Activated CD8-positive, alpha-beta memory T cell treated with anti-CD3 and anti-CD28 coated beads, Interleukin-2, amount 50 U/mL, for 48 hours (primary cell): ENCODE data around the gene TMEM163.
A peak's percentile ranks its signal among the peaks of the same experiment; 100 is the strongest.

Source experiments
- DNase-seq: peaks from one replicate; pipeline ENCODE4 v3.0.0-alpha.2; 2020

The TMEM163 gene

DNA sequence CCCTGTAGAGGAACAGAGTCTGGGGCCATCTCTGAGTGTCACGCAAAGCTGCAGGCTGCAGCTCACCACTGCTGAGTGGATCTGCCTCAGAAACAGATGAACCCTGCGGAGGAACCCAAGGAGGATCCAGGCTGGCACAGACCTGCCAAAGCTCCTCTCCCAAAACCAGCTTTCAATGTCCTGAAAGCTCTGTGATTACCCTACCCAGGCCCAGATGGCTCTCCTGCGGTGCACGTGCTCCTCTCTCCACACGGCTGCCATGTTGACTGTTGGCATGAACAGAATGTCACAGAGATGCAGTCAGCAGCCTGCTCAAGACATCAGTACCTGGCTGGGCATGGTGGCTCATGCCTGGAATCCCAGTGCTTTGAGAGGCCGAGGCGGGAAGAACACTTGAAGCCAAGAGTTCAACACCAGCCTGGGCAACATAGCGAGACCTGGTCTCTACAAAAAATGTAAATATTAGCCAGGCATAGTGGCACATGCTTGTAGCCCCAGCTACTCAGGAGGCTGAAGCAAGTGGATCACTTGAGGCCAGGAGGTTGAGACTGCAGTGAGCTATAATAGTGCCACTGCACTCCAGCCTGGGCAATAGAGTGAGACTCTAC lies 248.1 kb downstream of the TMEM163 start:
- DNase-seq, result no peak

DNA sequence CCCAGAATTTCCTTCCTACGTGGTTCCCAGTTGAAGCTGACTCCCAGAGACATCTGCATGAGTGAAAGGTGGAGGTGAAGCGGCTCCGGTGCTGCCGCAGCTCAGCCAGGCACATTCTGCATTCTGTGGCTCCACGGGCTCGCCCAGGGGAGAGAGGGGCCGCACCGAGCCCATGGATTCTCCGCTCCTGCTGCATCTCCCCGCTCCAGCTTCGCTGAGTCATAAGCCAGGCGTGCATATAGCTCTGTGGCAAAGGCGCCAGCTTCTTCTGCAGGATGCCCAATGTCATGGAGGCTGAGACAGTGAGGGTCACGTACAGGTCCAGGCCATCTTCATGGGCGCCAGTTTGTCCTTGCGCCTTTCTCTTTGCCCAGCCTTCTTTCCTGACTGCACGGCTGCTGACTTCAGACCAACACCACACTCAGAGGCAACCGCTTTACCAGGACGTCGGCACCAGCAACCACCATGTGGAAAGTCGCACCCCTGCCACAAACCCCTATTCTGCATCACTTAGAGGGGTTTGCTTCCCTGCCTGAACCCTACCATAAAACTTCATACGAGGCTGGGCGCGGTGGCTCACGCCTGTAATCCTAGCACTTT lies 249.2 kb downstream of the TMEM163 start:
- DNase-seq, result no peak

DNA sequence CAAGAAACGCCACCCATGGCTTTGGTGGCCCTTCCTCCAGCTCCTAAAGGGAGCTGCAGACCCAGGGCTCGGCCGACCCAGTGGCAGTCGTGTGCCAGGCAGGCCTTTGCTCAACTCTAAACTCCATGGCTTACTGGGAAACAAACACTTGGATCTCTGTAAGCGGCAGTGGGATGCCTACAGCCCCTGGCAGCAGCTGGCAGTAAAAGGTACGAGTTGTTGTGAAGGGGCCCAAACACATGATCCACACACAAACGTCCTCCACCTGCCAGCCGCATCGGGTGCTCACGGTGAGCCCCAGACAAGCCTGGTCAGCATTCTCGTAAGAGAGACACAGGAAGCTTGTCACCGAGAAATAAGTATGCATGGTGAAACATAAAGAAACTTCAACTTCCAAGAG lies 250.0 kb downstream of the TMEM163 start:
- no peak for DNase-seq

DNA sequence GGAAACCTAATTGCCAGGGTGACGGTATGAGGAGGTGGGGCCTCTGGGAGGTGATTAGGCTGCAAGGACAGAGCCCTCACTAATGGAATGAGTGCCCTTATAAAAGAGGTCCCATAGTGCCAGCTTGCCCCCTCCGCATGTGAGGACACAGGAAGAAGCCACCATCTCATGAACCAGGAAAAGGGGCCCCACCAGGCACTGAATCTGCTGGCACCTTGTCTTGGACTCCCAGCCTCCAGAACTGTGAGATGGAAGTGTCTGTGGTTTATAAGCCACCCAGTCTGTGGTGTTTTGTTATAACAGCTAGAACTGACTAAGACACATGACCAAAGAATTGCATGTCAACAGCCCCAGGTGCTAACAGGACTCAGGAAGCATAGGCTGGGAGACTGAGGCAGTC lies 250.6 kb downstream of the TMEM163 start:
- DNase-seq, result no peak

DNA sequence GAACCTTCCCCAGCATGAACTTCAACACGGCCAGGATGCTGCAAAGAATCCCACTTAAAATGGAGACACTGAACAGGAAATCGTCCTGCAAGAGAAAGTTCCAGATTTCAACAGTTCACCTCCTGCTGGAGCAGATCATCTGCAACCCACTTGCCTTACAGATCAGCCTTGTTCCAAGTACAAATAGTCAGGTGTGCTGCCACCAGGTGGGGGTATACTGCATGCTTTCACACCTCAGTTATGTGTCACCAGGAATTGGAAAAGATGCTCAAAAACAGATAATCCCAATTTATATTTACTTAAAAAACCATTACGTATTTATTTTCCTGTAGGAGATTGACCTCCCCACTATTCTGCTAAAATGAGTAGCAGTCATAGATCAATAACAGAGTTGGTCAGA lies 252.7 kb downstream of the TMEM163 start:
- no peak for DNase-seq

DNA sequence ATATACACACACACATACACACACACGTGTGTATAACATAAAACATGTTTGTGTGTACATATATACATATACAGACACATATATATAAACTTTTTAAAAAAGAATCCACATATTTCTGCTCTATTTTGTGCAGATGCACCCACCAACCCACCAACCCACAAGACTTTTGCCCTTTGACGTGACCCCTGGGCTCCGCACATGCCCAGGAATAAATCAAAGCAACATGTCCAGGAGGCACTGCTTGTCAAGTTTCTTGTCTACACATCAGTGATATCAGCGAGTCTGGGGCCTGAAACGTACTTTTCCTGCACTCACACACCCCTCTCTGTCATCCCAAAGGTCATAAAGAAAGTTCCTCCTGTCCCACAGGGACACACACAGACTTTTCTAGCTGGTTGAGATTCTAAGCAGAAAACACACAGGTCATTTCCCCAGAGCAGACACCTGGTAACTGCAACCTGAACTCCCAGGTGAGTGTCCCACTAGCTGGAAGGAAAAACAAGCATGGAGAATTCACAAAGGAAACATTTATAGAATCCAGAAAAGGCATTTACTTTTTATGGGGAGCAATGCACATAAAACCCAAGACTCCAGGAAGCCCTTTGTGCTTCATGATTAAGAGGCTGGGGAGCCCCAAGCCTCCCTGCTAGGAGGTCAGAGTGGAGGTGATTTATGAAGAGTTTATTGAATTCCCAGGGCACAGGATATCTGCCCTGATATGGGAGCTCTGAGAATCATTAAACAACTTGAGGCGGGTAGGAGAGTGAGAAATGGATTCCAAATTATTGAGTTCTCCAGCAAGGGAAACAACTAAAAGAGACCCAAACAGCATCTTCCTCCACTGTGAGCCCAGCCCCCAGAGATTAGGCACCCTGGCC lies 253.3 kb downstream of the TMEM163 start:
- no peak for DNase-seq

DNA sequence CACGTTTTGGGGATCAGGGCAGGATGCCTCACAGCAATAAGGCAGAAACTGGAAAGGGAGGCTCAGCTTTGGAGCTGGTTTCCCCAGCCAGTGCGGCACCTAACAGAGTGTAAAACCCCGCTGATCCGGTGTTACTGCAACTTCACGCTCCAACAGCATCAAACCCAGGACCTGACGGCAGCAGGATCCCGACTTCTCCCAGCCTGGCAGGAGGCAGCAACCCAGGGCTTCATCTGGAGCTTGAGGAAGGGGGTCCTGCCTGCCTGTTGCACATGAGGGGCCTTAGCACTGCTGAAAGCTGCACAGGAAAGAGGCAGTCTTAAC lies 255.1 kb downstream of the TMEM163 start:
- DNase-seq, result no peak

DNA sequence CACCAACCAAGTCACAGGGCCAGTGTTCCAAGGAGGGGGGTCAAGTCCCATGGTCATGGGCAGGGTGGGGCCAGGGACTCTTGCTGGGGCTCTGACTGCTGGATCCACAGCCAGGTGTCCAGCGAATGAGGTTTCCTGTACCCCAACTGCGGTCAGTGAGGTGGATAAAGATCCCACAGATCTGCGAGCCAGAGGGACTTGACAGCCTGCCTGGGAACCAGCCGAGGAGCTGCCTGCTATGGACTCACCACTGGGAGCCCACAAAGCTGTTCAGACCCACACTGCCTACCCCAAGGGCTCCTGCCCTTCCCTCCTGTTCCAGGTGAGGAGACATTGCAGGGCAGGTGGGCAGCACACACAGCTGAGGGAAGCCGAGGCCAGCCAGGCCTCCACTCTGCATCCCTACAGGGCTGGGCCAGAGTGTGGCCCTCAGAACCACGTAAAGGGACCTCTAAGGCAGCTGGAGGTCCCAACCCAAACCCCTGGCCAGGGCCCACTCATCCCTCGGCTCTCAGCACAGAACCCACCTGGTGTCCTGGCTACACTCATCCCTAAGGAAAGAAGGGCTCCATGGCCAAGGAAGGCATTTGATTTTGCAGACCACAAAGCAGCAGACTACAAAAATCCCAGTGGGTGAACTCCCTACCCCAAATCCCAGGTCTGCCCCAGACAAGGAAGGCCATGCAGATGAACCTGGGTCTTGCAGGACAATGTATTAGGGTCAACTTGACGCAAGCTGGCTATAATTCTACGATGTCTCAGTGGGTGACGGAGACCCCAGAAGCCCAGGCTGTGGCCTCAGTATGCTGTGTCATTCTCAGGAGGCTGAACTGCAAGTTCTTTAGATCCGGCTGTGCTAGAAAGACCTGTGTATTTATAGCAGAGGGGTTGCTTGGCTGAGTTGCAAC lies 255.8 kb downstream of the TMEM163 start:
- DNase-seq, result no peak

DNA sequence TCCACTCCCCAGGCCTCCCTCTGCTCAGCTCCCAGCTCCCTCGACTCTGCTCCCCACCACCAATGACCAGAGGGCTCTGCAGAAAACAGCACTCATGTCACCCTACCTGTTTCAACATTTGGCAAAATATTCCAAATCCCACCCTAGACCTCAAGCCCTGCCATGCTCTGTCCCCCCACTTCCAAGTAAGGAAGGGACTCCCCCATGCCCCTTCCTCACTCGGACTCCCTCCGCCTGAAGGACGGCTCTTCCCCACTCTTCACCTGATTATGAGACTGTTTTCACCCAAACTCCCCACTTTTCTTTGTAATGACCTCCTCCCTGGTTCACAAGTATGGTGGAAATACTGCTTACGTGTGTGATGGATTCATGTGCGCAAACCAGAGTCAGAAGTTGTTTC lies 256.5 kb downstream of the TMEM163 start:
- no peak for DNase-seq

DNA sequence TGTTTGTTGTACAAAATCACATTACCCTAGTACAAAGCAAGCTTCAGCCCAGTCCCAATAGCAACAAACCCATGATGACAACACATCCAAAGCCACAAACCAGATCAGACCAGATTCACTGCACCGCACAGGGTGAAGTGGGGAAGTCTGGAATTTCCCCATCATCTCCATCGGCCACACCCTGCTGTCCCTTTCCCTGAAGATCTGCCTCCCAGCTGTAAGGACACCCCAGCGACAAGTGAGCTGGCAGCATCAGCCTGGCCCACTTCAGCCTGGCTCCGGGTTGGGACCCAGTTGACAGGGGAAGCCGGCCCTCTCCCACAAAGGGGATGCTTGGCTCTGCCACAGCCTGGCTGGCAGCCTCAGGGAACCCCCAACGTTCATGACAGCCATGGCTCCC lies 257.3 kb downstream of the TMEM163 start:
- peak; percentile 36 for DNase-seq

DNA sequence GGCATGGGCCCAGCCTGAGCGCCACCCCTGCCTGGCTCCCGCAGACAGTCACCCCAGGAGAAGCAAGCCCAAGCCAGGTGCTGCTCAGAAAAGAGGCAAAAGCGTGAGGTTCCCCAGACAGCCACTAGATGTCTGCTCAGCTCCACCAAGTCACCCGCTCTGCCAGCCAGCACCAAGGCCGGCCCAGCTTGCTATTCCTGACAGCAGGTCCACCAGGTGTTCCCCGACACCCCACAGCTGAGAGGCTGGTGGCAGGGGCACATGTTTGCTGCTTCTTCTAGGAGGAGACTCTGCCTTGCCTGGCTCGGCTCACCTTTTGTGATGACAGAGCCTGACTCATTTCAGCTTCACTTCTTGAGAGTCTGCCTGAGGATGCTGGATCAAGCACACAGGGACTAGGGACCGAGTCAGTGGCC lies 258.2 kb downstream of the TMEM163 start:
- DNase-seq, result peak; percentile 57

DNA sequence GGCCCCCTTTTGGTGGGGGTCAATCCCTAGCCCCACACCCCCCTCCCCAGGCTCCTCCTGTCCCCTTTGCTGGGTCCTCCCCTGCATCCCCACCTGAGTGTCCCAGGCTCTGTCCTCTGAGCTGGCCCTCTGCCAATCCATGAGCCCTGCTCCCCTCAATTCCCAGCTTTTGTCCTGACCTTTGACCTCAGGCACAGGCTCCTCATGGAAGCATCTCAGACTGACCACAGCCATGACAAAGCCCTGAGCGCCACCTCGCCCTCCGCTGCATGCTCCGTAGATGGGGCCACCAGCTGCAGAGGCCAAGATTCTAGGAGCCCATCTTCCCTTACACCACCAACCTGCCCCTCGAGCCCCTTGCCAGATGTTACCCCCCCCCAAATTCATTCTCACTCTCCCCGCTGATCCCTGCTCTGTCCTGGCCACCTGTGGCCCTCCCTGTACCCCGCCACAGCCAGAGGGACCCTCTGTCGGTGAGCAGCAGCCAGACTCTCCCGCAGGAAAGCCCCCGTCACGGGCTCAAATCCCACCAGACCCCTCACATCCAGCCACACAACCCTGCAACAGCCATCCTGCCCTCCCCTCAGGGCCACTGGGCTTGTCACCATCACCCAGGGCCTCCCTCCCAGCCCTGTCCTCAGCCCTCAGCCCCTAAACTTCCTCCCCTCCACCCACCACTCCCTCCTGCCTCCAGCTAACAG lies 258.9 kb downstream of the TMEM163 start:
- DNase-seq, result peak; percentile 40

DNA sequence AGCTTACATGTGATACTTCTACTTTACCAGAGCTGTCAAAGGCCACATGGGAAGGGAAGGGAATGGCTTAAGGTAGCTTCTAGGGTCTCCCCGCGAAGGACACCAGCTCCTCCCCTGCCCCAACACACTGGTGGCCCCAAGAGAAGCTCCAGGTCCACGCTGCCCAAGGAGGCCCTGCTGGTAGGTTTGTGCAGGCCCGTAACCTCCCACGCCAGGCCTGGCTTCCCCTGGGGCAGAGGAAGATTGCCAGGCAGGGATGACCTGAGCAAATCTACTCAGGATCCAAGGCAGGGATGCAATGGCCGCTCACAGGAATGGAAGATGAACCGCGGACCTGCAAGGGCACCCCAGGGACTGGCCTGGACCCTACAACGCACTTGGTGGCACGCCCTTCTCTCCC lies 259.9 kb downstream of the TMEM163 start:
- no peak for DNase-seq

DNA sequence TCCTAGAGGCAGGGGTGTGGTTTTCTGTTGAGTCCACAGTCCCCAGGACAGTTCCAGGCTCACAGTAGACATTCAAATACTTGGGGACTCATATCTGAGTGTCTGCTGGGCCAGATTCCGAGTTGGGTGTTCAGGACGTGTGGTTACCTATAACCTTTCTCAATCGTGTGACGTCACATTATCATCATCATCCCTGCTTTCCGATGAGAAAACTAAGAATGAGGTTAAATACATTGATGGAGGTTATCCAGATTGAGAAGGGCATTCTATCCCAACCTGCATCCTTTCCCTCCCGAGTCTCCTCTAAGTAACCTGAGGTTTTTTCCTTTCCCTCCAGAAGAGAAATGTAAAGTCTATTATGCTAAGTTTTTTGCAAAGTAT lies 260.3 kb downstream of the TMEM163 start:
- DNase-seq, result no peak

DNA sequence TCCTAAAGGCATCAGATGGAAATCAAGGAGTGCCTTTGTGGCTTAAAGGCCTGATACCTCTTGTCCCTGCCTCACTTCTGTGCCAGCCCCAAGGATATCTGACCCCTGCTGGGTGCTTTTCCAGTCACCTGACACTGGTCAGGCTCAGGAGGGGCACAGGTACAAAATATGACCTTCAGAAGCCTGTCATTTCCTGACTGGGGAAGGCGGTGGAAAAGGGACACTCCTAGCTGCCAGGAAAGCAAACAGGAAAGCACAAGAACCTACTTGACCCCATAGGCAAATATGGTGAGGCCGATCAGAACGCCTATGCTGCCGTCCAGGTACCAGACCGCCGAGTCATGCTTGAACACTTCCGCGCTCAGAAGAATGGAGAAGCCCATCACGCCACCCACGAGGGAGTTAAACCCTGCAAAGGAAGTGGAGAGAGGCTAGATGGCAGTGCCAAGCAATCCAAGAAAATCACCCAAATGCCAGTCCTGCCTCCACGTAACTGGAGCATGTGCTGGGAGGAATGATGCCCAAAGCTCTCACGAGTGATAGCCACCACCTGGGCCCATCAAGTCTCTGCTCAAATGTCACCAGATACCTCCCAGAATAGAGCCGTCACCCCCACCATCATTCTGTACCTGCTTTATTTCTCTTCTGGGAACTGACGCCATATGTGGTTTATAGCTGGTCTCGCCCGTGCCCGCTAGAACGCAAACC lies 260.9 kb downstream of the TMEM163 start:
- peak; percentile 18 for DNase-seq

DNA sequence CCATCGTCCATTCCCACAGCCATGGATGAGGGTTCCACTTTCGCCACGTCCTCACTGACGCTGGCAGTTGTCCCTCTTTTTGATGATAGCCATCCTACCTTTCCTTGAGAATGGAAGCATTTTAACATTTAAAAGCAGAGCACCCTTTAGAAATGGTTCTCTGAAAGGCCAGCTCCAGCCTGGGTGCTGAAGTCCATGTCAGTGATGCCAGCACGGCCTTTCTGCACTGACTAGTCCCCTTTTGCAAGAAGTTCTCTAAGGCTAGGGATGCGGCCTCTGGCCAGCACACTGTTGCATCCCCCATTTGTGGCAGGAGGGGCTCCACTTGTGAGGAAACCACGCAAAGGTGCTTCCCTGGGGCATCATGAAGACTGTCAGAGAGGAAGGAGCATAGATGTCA lies 261.4 kb downstream of the TMEM163 start:
- DNase-seq, result peak; percentile 34

DNA sequence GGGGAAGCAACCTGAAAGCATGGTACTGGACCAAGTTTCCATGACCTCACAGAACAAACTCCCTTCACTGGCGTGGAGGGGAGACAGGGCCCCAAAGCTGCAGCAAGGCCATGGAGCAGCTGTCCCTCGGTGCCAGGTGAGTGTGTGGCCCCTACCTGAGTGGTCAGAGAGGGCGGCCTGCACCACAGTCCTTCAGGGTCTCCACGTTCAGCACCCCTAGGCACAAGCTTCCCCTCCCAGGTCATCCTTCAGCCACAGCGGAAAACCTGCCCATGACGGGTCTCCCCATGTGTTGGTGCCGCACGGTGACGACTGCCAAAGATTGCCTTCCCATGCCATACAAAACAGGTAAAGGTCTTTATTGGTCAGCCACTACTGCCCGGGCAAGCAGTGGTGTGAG lies 263.4 kb downstream of the TMEM163 start:
- peak; percentile 33 for DNase-seq

DNA sequence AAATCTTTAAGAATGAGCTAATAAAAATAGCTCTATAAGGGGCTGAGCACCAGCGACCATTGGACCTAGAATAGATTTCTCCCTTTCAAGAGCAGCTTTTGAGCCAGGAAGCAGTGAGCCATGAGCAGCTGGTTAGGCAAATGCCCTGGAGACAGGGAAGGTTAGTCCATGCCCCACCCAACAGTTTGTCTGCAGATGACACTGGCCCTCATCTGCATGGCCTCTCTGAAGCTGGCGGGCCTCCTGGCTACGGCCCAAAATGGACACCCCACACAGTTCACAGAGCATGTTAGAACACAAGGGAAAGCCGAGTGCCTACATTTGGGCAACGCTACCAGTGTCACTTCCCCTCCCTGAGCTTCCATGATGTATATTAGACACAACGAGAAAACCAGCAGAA lies 263.9 kb downstream of the TMEM163 start:
- DNase-seq, result no peak

DNA sequence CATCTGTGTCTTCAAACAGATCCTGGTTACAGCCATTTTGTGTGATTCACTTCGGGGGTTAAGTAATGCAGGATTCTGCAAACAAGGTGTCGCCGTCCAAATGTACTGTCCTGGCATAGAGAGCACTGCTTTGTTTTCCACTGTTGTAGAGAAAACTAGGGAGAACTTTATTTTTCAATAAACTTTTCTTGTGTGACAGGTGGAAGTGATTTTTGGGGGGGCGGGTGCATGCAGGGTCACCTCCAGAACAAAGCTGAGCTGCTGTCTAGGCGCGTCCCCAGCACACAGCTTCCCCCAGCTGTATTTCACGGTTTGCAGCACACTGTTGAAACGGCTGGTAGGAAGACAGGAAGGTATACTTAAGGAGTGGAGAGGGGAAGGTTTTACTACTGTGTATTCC lies 264.4 kb downstream of the TMEM163 start:
- peak; percentile 26 for DNase-seq

DNA sequence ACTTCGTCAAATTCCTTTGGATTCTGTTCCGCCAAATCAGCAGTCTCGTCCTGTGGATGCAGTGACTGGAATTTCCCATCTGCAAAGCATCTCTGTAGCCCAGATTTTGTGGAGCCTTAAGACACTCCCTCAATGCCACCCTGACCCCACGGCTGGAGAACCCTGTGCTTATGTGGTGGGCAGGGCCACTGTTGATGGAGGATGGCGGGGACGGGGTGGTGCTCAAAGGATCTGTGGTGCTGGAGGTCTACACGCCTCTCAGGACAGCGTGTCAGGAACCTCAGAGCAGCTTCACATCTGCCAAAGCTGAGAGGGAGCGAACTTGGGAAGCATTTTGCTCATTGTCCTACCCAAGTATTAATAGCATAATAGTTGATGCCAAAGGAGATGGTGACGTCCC lies 264.8 kb downstream of the TMEM163 start:
- peak; percentile 34 for DNase-seq

DNA sequence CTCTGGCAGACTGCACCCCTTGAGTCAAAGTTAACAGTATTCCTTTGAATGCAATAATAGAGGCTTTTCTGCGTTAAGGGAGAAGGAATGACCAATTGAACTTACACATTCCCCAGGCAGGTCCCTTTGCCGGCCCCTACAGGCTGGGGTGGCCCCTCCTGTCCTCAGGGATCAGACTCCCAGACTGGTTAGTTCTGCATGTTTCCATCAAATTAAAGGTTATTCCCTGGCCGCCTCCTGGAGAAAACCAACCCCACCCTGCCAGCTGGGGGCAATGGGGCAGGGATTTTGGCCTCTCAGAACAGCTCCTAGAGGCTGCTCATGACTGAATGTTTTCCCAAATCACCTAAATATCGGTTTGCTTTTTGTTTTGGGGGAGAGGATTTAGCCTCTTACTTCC lies 265.3 kb downstream of the TMEM163 start:
- DNase-seq, result peak; percentile 8
